Anterior cingulate cortex (tissue), 58 donors: Measurements from ENCODE around the gene PPP2R1B.
A peak's percentile ranks its signal among the peaks of the same experiment; 100 is the strongest.

Source experiments
- DNase-seq, 58 donors: peaks; one replicate each; lab custom pipeline; 2025; lab: John Stamatoyannopoulos, UW

The PPP2R1B gene

DNA sequence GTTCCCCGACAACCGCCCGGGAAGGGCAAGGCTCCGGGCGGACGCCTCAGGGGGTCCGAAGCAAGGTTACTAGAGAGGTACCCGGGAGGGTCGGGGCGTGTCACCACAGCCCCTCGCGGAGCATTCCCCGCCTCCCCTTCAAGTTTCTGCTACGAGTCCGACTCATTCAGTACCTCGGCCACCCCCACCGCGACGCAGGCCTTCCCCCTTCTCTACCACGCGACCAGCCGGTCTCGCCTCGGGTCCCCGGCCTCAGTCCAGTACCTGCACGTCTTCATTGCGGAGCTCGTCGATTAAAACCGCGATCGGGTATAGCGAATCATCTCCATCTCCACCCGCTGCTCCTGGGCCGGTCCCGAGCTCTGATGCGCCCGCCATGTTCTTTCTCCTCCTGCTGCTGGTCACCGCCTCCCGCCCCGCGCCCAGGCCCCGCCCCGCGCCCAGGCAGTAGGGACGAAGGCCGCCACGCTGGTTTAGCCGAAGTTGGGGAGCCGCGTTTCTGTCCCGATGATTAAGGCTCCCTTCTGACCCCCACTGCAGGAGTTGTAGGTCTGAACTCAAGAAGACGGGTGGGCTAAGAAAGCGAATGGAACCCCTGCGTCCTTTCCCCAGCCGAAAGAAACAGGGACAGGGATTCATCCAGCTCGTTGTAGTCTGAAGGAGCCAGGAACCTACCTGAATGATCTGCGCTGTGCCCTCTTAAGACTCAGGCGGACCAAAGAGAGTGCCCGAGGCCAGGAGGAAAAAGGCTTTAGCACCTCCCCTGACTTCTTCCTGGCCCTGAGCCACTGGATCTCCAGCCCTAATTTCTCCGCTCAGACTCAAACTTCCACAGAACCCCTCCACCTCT lies at the start of gene PPP2R1B:
Gene PPP2R1B (minus strand): TSS at position 406 of the 850 bp plus-strand sequence. CDS start 28 bp downstream, at position 378.
- DNase-seq = peak in 57 of 58 donors; percentile 48 to 92 (median 83)

DNA sequence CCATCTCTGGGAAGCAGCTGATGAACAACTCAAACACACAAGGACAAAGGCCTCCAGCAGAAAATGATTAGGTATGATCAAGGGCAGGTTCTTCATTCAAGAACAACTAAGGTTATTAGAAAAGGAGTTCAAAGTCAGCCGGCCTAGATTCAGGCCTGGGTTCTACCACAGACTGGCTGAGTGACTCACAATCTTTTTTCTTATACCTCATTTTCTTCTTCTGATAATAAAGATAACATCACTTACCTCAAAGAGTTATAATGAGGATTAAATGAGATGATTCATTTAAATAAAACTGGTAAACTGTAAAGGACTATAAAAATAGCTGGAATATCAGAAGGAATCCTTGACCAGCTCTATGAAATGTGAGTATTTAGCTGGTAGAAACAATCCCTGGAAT lies 49.3 kb upstream of the PPP2R1B start:
- no peak for DNase-seq

DNA sequence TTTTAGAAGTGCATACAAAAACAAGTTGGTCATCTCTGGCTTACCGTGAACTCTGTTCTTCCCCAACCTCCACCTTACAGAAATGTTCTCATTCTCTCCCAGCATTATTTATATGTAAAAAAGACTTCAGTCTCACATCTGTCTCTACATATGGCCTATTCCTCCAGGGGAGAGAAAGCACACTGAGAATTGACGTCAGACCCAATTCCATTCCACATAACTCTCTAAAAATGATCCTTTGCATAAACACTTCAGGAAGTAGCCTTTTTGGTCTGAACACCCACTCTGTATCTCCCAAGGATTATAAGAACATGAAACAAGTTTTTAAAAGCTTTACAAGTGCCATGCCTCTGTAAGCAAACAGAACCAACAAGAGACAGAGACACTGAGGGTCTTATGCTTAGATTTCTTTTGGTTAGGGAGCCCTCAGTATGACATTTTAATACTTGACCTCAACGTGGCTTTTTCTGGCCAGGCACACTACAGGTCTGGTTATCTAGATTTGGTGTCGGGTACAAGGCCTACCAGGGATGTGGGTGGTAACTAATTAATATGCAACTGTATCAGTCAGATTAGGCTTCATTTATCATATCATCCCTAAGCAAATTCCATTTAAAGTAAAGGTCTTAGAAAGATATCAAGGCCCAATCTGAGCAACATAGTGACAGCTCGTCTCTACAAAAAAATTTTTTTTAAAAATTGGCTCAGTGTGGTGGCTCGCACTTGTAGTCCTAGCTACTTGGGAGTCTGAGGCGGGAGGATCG lies 48.5 kb upstream of the PPP2R1B start:
- peak in 1 of 58 donors; percentile 13 for DNase-seq

DNA sequence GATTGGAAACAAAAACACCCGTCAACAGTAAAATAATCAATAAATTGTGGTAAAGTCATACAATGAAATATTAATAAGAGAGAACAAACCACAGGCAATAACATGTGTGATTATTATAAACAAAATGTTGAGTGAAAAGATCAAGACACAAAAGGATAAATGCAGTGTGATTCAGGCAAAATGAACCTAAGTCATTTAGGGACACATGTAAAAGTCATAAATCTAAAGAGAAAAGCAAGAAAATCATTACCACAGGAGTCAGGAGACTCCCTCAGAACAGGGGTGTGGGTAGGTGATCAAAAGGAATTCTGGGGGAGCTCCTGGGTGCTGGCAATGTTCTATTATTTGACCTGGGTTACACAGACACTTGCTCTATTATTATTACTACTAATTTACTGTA lies 47.9 kb upstream of the PPP2R1B start:
- DNase-seq = no peak

DNA sequence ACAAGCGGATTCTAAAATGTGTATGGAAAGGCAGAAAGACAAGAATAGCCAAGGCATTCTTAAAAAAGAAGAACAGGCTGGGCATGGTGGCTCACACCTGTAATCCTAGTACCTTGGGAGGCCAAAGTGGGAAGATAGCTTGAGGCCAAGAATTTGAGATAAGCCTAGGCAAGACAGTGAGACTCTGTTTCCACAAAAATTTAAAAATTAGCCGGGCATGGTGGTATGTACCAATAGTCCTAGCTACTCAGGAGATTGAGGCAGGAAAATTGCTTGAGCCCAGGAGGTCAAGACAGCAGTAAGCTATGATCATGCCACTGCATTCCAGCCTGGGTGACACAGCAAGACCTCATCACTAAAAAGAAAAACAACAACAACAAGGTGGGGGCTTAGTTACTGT lies 46.0 kb upstream of the PPP2R1B start:
- no peak for DNase-seq

DNA sequence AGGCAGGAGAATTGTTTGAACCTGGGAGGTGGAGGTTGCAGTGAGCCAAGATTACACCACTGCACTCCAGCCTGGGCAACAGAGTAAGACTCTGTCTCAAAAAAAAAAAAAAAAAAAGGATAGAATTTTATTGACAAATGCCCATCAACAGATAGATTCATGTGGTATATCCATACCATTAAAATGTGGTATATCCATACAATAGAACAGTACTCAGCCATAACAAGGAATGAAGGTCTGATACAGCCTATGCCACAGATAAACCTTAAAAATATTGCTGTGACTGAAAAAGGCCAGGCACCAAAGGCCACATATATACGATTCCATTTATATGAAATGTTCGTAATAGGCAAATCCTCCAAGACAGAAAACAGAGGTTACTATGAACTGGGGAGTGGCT lies 45.3 kb upstream of the PPP2R1B start:
- no peak for DNase-seq

DNA sequence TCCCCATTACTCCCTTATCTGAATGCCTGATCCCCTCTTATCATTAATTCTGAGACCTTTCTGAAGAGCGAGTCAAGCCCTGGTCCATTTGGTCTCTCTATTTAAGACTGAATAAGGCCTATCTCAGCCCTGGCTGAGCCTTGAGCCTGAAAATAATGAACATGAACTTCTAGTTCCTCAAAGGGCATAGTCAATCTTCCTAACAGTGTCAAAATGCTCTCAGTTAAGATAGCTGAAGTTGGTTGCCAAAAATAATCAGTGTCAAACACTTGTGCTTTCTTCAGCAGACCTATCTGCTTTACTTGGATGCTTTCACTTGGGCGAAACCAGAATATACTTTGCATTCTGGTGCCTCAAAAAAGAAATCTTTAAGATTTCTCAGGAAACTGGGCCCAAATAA lies 42.6 kb upstream of the PPP2R1B start:
- no peak for DNase-seq

DNA sequence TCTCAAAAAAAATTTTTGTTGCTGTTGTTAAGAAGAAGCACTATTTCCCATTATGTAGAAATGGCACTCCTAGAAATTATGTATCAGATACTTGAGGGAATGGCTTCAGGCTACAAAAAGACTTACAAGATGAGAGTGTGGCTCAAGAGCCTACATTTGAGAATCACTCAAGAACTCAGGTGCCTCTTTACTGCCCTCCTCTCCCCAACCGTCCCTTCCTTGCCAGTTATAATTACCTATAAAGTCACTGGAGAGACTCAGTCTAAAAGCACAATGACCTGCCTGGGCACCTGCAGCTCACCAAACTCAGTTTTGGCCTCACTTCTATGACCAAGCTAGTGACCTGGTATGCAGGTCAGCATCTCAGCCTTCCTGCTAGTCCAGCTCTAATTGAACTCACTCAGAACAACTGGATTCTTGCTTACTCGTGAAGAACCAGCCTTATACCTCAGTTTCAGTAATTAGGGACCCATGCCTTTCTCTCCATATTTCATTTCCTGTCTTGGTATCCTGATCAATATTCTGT lies 41.9 kb upstream of the PPP2R1B start:
- DNase-seq = no peak

DNA sequence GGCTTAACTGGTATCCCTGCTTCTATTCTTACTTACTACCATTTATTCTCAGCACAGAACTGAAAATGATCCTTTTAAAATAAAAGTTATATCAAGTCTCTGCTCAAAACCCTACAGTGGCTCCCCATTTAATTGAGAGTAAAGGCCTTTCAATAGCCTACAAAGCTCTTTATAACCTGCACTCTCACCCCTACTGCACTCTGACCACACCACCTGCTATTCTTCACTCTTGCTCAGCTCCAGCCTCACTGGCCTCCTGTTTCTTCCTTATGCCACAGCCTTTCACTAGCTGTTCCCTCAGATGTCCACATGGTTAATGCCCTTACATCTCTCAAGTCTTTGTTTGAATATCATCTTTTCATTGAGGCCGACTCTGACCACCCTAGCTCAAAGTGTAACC lies 40.9 kb upstream of the PPP2R1B start:
- DNase-seq = no peak

DNA sequence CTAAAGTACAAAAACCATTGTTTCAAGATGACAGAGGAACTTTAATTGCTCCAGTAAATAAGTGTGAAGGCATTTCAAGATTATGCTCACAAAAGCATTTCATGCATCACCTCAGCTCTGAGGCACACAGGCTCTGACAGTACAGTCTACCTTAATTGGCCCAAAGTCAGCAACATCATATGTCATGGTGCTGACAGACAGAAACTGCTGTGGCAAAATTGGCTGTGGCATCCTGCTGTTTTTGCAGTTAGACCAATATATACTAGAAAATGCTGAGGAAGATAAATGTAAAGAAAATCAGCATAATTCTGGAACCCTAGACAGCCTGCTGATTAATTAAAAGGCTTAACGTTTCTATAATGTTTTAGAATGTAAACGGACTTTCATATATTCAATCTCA lies 34.9 kb upstream of the PPP2R1B start:
- no peak for DNase-seq

DNA sequence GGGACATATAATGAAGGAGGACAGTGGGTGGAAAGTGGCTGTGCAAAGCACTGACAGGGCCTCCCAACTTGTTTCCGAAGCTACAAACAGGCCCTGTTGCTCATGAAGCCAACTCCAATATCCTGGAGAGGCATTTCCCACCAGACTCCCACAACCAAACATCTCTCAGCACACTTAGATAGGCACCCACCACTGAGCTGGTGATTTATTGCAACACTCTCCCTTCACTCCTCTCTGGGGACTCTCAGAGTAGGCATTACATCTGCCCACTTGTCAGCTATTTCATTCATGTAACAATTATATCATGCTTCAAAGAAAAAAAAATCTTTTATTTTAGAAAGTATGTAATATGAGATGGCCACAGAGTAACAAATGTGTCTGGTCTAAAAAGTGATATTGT lies 32.1 kb upstream of the PPP2R1B start:
- DNase-seq = peak in 1 of 58 donors; percentile 12

DNA sequence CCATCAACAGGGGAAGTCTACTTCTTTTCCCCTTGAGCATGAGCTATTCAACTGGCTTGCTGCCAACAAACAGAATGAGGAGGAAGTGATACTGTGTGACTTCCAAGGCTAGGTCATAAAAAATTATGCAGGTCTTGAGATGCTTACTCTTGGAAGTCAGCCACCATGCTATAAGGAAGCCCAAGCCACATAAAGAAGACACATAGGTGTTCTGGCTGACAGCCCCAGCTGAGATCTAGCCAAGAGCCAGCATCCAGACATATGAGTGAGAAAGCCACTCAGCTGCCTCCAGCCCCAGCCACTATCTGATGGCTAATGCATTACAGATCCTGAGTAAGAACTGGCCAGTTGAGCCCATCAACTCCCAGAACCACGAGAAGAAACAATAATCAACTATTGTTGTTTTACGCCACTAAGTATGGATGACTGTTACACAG lies 31.0 kb upstream of the PPP2R1B start:
- no peak for DNase-seq

DNA sequence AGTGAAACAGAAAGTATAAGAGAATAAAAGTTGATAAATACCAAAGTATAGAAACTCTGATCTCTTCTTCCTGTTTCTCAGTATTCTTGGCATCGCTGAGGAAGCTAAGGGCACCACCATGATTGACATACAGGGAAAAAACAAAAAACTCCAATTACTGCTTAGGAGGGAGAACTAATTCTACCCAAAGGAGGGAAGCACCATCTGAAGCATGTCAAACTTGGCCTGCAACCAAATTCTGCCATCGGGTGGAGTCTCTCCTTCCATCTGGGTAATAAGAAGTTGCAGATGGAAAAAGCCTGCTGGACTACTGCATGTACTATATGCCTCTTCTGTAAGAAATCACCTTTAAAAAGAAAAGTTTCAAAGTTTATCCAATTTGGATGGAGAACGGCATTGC lies 30.5 kb upstream of the PPP2R1B start:
- peak in 9 of 58 donors; percentile 2 to 36 (median 8) for DNase-seq

DNA sequence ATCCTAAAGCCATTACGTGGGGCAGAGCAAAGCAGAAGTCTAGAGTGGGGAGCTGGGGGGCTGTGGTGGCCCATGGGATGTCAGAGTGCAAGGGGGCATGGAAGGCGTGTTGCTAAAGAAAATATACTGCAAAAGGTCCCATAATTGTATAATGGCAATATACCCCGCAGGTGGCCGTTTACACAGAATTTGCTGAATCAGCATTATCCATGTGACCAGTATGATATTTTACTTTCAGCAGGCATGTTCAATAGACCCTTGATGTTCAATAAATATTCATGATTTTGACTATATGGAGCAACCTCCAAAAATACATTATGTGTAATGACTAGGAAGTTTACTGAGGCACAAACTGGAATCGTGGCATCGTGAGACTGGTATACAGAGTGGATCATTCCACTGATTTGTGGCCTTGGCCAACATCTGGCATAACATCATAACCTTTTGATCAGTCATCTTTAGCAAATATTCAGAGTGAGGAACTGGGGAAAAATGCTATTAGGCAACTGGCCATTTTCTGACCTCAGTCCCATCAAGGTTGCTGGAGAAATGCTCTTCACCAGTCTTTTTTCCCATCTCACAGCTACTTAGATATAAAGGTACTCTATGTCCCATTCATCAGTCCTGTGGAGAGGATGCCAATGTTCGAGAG lies 29.3 kb upstream of the PPP2R1B start:
- no peak for DNase-seq

DNA sequence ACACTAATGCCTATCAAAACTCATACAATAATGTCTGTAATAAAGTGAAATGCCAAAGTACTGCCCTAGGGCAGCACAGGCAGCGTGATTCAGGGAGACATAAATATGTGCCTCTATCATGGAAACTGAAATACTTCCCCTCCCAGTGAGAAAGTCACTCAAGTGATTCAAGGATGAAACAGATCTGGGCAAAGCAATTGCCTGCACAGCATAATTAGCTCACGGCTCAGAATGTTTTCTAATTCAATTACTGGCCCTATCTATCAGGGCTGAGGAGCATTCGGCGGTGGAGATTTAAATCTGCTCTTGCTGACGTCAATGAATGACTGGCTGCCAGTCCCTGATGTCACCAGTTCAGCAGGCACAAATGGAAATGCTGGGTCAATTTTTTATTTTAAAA lies 27.7 kb upstream of the PPP2R1B start:
- peak in 2 of 58 donors; percentile 19 to 46 for DNase-seq

DNA sequence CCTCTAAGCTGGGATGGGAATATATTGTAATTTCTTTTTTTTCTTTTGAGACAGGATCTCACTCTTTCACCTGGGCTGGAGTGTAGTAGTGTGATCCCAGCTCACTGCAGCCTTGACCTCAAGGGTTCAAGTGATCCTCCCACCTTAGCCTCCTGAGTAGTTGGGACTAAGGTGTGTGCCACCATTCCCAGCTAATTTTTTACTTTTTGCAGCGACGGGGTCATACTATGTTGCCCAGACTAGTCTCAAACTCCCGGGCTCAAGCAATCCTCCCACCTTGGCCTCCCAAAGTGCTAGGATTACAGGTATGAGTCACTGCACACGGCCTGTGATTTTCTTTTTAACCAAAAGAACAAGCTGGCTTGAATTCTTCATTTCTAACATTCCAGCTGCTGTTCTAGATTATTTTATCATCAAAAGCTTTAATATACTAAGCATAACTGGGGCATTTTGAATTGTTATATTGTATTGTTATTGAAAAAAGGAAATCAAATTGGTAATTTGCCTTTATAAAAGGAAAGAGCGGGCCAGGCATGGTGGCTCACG lies 26.8 kb upstream of the PPP2R1B start:
- DNase-seq = no peak

DNA sequence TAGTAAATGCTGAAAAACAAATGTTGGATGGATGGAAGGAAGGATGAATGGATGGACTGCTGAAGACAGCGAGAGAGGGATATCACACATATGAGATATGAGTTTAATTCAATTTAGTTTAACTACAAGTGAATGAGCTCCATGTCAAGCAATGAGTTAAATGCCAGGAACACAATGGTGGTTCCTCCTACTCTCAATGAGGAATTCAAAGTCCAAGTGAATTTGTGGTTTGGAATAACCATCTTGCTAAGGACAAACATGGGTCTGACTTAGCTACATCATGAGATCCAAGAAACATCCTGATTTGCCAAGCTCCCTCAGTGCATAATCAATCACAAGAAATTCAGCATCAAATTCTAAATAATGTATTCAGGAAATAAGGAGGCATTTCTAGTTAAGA lies 26.1 kb upstream of the PPP2R1B start:
- no peak for DNase-seq

DNA sequence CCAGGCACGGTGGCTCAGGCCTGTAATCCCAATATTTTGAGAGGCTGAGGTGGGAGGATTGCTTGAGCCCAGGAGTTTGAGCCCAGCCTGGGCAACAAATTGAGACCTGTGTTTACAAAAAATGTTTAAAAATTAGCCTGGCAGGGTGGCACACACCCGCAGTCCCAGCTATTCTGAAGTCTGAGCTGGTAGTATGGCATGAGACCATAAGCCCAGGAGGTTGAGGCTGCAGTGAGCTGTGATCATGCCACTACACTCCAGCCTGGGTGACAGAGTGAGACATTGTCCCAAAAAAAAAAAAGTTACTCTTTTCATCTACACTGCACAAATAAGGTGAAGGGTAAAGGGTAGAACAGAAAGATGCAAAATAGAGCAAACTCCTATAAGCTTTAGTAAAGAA lies 22.3 kb upstream of the PPP2R1B start:
- DNase-seq = no peak

DNA sequence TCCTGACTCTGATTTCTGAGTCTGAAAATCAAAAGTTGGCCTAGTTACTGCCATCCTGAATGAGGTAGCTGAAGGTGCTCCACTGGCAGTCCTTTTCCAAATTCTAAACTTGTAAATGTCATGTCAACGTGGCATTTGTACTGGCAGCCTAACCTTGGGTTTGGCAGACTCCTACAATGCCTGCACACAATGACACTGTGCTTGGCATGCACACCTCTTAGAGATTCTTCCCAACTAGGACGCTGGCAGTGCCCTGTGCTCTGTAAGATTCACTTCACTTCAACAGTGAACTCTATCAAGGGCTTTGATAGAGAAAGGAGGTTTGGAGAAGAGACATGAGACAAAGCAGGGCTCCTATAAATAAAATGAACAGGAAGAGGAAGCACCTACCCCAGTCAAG lies 21.9 kb upstream of the PPP2R1B start:
- no peak for DNase-seq

DNA sequence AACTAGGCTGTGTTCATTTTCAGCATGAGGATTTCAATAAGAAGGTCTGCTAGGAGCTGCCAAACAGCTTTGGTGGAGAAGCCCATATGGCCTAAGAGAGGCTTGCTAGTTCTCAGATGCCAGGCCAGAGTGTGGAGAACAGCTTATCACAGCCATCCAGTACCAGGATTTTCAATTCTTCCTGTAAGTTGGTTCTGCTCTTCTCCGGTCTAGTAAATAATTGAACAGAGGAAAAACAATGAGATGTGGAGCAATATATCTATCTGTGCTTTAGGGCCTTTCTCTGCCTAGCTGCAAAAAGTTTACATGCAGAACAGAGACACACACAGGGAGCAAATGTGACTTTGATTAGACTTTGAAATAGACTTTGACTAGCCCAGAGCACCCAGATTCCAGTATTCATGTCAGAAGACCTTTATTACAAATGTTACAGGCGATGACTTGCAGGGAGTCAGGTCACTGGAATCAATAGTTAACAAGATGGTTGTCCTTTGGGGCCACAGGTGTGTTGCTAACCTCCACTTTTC lies 19.8 kb upstream of the PPP2R1B start:
- no peak for DNase-seq
